GM18861 (cell line): ENCODE data around the gene CSGALNACT2.

Source experiments
- ATAC-seq: cut with Tn5 transposase; IDR thresholded peaks from one replicate; pipeline ENCODE4 v1.9.1; 2021; ENCODE audit not compliant: unreplicated experiment

CSGALNACT2 gene

GRCh38 chr10:43123361-43124093, 14.7 kb upstream of the CSGALNACT2 start:
- no peak for ATAC-seq

- no peak for ATAC-seq
These were observed 14.1 kb upstream of the CSGALNACT2 start for GRCh38 chr10:43124094-43124521.

GRCh38 chr10:43124574-43125273, 13.5 kb upstream of the CSGALNACT2 start:
- no peak for ATAC-seq

GRCh38 chr10:43125274-43125845, 12.9 kb upstream of the CSGALNACT2 start:
- no peak for ATAC-seq

- ATAC-seq: no peak
These were observed 12.1 kb upstream of the CSGALNACT2 start for GRCh38 chr10:43125881-43126731.

- ATAC-seq: no peak
These were observed 11.4 kb upstream of the CSGALNACT2 start for GRCh38 chr10:43126759-43127424.

- no peak for ATAC-seq
These were observed 10.8 kb upstream of the CSGALNACT2 start for GRCh38 chr10:43127442-43127841.

GRCh38 chr10:43128331-43128730, 9.9 kb upstream of the CSGALNACT2 start:
- no peak for ATAC-seq

- ATAC-seq: peak; percentile 78
These were observed 9.1 kb upstream of the CSGALNACT2 start for GRCh38 chr10:43128958-43129706.

- no peak for ATAC-seq
These were observed 7.5 kb upstream of the CSGALNACT2 start for GRCh38 chr10:43130770-43131171.

GRCh38 chr10:43131256-43131655, 7.0 kb upstream of the CSGALNACT2 start:
- no peak for ATAC-seq

- no peak for ATAC-seq
These were observed 6.3 kb upstream of the CSGALNACT2 start for GRCh38 chr10:43131906-43132305.

- no peak for ATAC-seq
These were observed 5.1 kb upstream of the CSGALNACT2 start for GRCh38 chr10:43132867-43133787.

- ATAC-seq: no peak
These were observed 3.9 kb upstream of the CSGALNACT2 start for GRCh38 chr10:43134126-43134905.

- ATAC-seq: no peak
These were observed 3.2 kb upstream of the CSGALNACT2 start for GRCh38 chr10:43135064-43135463.

- ATAC-seq: no peak
These were observed 2.6 kb upstream of the CSGALNACT2 start for GRCh38 chr10:43135656-43136055.

GRCh38 chr10:43136432-43136831, 1.8 kb upstream of the CSGALNACT2 start:
- ATAC-seq: no peak
